Epithelial cell of proximal tubule (primary cell): ENCODE measurements around the gene CABYR. TPM values are rescaled to one million over a fixed set of nuclear protein-coding genes. Genes with fewer than 3 reads are reported as not detected.
A peak's percentile ranks its signal among the peaks of the same experiment; 100 is the strongest.

ENCODE experiments used
- DNase-seq: peaks from one replicate; pipeline ENCODE4 v3.0.0-alpha.2; 2011; ENCODE audit warnings: low read depth
- H3K4me3 ChIP-seq: 2 replicates; pipeline ENCODE4 v1.5.1; 2011; ENCODE audit warnings: low read depth, mild to moderate bottlenecking, low read length
- total RNA-seq: library from RNA; depleted of rRNA; stranded (reverse); fragments of >200 nt; gene quantifications from 2 replicates; pipeline ENCODE4 v1.2.3, GENCODE V29; 2015
- TF ChIP-seq, protein P1 (sequence below): conservative IDR thresholded peaks from 2 replicates; pipeline ENCODE4 v1.5.1; 2012; ENCODE audit warnings: low read depth, mild to moderate bottlenecking, low read length

CABYR gene, protein sequence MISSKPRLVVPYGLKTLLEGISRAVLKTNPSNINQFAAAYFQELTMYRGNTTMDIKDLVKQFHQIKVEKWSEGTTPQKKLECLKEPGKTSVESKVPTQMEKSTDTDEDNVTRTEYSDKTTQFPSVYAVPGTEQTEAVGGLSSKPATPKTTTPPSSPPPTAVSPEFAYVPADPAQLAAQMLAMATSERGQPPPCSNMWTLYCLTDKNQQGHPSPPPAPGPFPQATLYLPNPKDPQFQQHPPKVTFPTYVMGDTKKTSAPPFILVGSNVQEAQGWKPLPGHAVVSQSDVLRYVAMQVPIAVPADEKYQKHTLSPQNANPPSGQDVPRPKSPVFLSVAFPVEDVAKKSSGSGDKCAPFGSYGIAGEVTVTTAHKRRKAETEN
- 11.4 and 15.7 TPM in 2 replicates for total RNA-seq

DNA sequence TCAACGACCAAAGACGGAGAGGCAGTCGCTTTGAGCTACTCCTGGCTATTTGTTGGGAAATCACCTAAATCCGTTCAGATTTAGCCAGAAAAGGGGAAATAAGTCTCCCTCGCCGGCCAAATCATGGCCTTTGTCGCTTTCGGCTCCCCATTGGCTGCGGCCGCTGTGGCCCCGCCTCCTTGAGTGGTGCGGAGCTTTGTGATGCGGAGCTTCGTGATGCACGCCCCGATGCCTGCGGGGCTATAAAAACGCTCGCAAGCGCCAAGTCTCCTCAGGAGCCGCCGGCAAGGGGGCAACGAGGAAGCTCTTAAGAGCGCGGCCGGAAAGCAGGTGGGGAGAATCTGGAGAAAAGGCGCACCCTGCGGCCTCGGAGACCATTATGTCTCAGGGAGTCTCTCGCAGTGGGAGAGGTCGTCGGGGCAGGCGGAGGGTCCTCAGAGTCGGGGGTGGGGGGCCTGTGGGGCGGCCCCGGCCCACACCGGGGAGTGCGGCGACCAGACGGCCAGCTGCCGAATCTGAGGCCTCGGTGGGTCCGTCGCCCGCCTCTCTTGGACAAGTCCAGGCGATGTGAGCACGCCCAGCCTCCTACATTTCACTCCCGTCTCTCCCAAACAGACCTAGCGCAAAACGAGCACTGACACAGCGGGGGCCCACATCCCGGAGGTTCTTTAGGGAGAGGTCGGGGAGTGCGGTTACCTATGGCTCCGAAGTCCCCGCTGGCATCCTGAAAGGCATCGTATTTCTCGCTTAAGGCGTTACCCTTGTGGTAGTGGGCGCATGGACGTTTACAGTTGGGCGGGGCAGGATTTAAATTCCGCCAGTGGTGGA is at the start of gene CABYR:
CABYR (plus strand) TSS at position 274 of the 828 bp plus-strand sequence. CDS start 4,053 bp downstream, outside the sequence.
- peak; percentile 12 for DNase-seq
- TF ChIP-seq, protein P1, sequence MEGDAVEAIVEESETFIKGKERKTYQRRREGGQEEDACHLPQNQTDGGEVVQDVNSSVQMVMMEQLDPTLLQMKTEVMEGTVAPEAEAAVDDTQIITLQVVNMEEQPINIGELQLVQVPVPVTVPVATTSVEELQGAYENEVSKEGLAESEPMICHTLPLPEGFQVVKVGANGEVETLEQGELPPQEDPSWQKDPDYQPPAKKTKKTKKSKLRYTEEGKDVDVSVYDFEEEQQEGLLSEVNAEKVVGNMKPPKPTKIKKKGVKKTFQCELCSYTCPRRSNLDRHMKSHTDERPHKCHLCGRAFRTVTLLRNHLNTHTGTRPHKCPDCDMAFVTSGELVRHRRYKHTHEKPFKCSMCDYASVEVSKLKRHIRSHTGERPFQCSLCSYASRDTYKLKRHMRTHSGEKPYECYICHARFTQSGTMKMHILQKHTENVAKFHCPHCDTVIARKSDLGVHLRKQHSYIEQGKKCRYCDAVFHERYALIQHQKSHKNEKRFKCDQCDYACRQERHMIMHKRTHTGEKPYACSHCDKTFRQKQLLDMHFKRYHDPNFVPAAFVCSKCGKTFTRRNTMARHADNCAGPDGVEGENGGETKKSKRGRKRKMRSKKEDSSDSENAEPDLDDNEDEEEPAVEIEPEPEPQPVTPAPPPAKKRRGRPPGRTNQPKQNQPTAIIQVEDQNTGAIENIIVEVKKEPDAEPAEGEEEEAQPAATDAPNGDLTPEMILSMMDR = no peak

DNA sequence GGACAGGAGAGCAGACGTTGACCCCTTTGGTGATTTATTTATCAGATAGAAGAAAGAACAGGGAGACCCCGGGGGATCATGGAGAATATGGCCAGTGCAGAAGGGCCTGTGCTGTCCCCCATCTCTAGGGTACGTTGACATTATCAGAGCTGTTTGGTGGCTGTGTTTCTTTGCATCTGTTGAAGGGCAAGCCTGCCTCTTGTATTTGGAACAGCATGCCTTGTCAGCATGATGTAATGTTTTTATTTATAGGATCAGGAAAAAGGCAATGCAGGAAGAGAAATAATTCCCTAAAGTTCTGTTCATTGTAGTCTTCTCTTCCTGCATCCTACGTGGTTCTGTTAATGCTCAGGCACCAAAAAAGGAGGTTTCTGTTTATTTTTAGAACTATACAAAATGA is 49.8 kb upstream of the CABYR start:
- TF ChIP-seq, protein P1 = no peak
- H3K4me3 ChIP-seq = no peak overlapping the region
- no peak for DNase-seq

More for the DNA sequence above, at the start of gene CABYR:
- peak within 1 kb of the TSS; percentile 67 for H3K4me3 ChIP-seq

DNA sequence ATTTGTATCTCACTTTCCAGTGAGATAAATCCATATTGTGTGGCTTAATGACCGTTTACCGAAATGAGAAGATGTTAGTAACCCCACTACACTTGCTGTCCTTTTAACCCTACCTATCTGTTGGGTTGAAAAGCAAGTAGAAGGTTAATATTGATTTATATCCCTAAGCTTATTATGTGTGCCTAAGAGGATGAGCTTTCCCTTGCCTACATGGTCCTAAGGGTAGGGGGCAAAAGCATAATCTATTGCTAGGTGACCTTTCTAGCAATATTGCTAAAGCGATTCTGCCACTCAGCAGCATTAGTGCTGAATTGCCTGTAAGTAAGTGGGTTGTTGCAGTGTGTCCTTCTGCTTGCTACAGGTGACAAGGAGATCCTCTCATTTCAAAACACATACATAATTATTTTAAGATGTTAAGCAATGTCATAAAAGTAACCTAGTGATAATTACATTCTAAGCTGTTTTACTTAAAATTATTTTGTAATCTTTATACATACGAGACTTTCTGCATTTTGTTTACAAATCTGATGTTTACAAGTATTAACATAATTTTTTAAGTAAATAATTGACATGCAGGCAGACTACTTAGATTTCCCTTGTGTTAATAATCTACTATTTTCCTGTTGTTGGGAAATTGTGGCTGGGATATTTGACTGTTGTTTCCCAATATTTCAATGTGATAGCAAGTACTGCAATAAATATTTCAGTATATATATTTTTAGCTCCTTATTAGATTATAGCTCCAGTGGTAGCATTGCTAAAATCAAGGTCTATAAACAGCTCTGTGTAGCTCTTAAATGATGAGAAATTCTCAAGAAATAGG is 49.1 kb upstream of the CABYR start:
- DNase-seq = no peak
- no peak overlapping the region for H3K4me3 ChIP-seq
- TF ChIP-seq, protein P1 = no peak

DNA sequence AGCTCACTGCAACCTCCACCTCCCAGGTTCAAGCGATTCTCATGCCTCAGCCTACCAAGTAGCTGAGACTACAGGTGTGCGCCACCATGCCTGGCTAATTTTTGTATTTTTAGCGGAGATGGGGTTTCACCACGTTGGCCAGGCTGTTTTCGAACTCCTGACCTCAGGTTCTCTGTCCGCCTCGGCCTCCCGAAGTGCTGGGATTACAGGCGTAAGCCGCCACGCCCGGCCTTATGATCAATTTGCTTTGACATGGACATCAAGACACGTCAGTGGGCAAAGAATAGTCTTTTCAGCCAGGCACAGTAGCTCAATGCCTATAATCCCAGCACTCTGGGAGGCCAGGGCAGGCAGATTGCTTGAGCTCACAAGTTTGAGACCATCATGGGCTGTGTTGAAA is 48.0 kb upstream of the CABYR start:
- TF ChIP-seq, protein P1 = no peak
- no peak overlapping the region for H3K4me3 ChIP-seq
- DNase-seq = no peak

DNA sequence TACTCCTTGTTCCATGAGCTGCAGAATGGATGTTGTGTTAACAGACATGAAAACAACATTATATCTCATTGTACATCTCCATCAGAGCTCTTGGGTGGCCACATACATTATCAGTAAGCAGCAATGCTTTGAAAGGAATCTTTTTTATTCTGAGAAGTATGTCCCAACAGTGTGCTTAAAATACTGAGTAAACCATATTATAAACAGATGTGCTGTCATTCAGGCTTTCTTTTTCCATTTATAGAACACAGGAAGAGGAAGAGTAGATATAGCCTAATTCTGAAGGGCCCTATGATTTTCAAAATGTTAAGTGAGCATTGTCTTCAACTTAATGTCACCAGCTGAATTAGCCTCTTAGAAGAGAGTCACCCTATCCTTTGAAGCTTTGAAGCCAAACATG is 44.3 kb upstream of the CABYR start:
- no peak for DNase-seq
- H3K4me3 ChIP-seq = no peak overlapping the region
- TF ChIP-seq, protein P1 = no peak

DNA sequence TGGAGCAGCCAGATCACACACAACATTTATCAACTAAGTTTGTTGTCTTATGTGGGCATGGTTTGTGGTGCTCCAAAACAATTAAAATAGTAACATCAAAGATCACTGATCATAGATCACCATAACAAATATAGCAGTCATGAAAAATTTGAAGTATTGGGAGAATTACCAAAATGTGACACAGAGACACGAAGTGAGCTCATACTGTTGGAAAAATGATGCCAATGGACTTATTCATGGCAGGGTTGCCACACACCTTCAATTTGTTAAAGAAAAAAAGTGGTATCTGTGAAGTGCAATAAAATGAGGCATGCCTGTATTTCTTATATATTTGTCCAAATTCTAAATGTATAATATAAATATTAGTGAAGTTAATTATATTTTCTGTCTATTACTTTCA is 42.9 kb upstream of the CABYR start:
- no peak overlapping the region for H3K4me3 ChIP-seq
- TF ChIP-seq, protein P1 = no peak
- DNase-seq = no peak
